Keratinocyte (primary cell): ENCODE measurements around the gene KDF1. TPM values are rescaled to one million over a fixed set of nuclear protein-coding genes. Genes with fewer than 3 reads are reported as not detected.
A peak's percentile ranks its signal among the peaks of the same experiment; 100 is the strongest.

Experiments used
- DNase-seq: peaks from one replicate; pipeline ENCODE4 v3.0.0-alpha.2; 2011; ENCODE audit warnings: low read depth, missing footprints, low spot score
- FAIRE-seq: peaks from 2 replicates; lab custom pipeline; 2011; peaks lifted over from hg19 to GRCh38; lab: Jason Lieb, UNC
- H2AFZ ChIP-seq: 2 replicates; pipeline ENCODE4 v1.6.0; 2012; ENCODE audit warnings: low read length, control low read depth, inconsistent platforms; ENCODE audit not compliant: control insufficient read depth
- H3K27ac ChIP-seq: 2 replicates; pipeline ENCODE4 v1.5.1; 2011; ENCODE audit warnings: low read length; ENCODE audit not compliant: control insufficient read depth, insufficient read depth
- H3K27me3 ChIP-seq: 3 replicates; pipeline ENCODE4 v1.6.0; 2011; ENCODE audit warnings: low read length; ENCODE audit not compliant: control insufficient read depth, insufficient read depth; ENCODE audit errors: extremely low read depth
- H3K36me3 ChIP-seq, 2 experiments: 2 replicates in 1 of 2; 3 replicates in 1 of 2; pipeline ENCODE4 v1.5.1; 2011; ENCODE audit warnings: low read length in 2 of 2, mild to moderate bottlenecking in 1 of 2; ENCODE audit not compliant: control insufficient read depth in 2 of 2, insufficient read depth in 2 of 2; ENCODE audit errors: extremely low read depth in 1 of 2
- H3K4me1 ChIP-seq: 3 replicates; pipeline ENCODE4 v1.5.1; 2011; ENCODE audit warnings: low read length; ENCODE audit not compliant: control insufficient read depth, insufficient read depth; ENCODE audit errors: extremely low read depth
- H3K4me2 ChIP-seq: 3 replicates; pipeline ENCODE4 v1.6.0; 2011; ENCODE audit warnings: low read depth, low read length; ENCODE audit not compliant: control insufficient read depth, insufficient read depth; ENCODE audit errors: extremely low read depth
- H3K4me3 ChIP-seq, 3 experiments: fragments of 200-600 bp in 1 of 3; sonication (generic) in 1 of 3; 2 replicates in 2 of 3; 3 replicates in 1 of 3; pipeline ENCODE4 v1.5.1; 2011 to 2016; ENCODE audit warnings: low read length in 3 of 3, mild to moderate bottlenecking in 3 of 3, control low read depth in 2 of 3, inconsistent platforms in 1 of 3, low read depth in 1 of 3, mixed read lengths in 1 of 3, mixed run types in 1 of 3, moderate library complexity in 1 of 3; ENCODE audit not compliant: control insufficient read depth in 2 of 3, insufficient read depth in 2 of 3; ENCODE audit errors: extremely low read depth in 1 of 3
- H3K79me2 ChIP-seq: 2 replicates; pipeline ENCODE4 v1.6.0; 2012; ENCODE audit warnings: low read length; ENCODE audit not compliant: control insufficient read depth, insufficient read depth
- H3K9ac ChIP-seq: 3 replicates; pipeline ENCODE4 v1.6.0; 2011; ENCODE audit warnings: low read length; ENCODE audit not compliant: control insufficient read depth, insufficient read depth; ENCODE audit errors: extremely low read depth
- H3K9me1 ChIP-seq: 3 replicates; pipeline ENCODE4 v1.6.0; 2011; ENCODE audit warnings: low read length; ENCODE audit not compliant: control insufficient read depth, insufficient read depth; ENCODE audit errors: extremely low read depth
- H3K9me3 ChIP-seq: 2 replicates; pipeline ENCODE4 v1.5.1; 2012; ENCODE audit warnings: low read depth, low read length; ENCODE audit not compliant: control insufficient read depth
- H4K20me1 ChIP-seq: 3 replicates; pipeline ENCODE4 v1.6.0; 2011; ENCODE audit warnings: low read length; ENCODE audit not compliant: control insufficient read depth, insufficient read depth; ENCODE audit errors: extremely low read depth
- EZH2 ChIP-seq: IDR thresholded peaks from one replicate; pipeline ENCODE4 v1.6.1; 2012; ENCODE audit warnings: inconsistent platforms, mild to moderate bottlenecking, low read length, moderate library complexity
- dilution Hi-C: fragments of 300-500 bp; cut with MboI; formaldehyde crosslinking; loops from one replicate; pipeline ENCODE4 v1.7.0; 2020; ENCODE audit warnings: low sequenced_read_pairs; ENCODE audit not compliant: extremely low pct_ligation_motif_present
- polyA plus RNA-seq, 5 experiments: library from polyadenylated mRNA; depleted of rRNA in 3 of 5; stranded (reverse) in 3 of 5; stranded (forward) in 1 of 5; unstranded in 1 of 5; fragments of >200 nt; gene quantifications; 1 replicate in 1 of 5; 2 replicates in 3 of 5; 3 replicates in 1 of 5; pipeline versions ENCODE4 v1.2.1 to v1.2.3, GENCODE V29; 2011 to 2012; ENCODE audit warnings: missing spikeins in 2 of 5, low read depth in 1 of 5, low replicate concordance in 1 of 5
- TF ChIP-seq, protein P1 (sequence below), 3 experiments: IDR thresholded peaks in 1 of 3; conservative IDR thresholded peaks in 1 of 3; optimal IDR thresholded peaks in 1 of 3; 2 replicates in 2 of 3; 3 replicates in 1 of 3; pipeline versions ENCODE3 to v1.5.1; 2011; ENCODE audit warnings: low read length in 3 of 3, mild to moderate bottlenecking in 3 of 3, moderate library complexity in 2 of 3, control low read depth in 1 of 3, inconsistent platforms in 1 of 3; ENCODE audit not compliant: insufficient read depth in 2 of 3; ENCODE audit errors: extremely low read depth in 1 of 3

Gene KDF1
- polyA plus RNA-seq, 1 donor (not counting 4 experiments of a cell fraction or from before 2014, with no cell fraction given), result 13.8 TPM

DNA sequence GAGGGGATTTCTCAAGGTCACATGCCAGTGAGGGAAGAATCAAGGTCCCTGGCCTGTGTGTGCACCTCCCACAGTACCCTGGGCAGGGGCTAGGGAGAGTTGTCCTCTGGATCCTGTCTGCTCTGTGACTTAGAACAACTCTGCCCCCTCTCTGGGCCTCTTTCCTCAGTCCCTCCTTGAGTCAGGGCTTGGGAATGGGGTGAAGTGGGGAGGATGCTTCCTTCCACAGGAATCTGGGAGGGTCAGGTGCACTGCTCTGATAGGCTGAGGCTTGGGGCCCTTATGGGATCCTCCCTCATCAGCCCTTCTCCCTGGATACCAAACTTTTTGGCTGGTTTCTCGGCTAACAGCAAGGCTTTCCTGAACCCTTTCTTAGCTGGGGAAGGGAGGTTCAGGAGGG is 35.8 kb upstream of the KDF1 start:
- H3K9me1 ChIP-seq, result peaks cover 2% of the 10 kb centered on the region
- no peaks in the 10 kb centered on the region for H3K9me3 ChIP-seq
- H3K9ac ChIP-seq, result peak overlapping the region; percentile 91
- H3K36me3 ChIP-seq, result peaks cover 7 to 17% of the 10 kb centered on the region in 2 experiments
- H3K79me2 ChIP-seq, result peaks cover 33% of the 10 kb centered on the region
- peak overlapping the region; percentile 80 to 83 (median 82) for H3K4me3 ChIP-seq
- no peak overlapping the region for H2AFZ ChIP-seq
- dilution Hi-C loops, result no loop called here
- TF ChIP-seq, protein P1, sequence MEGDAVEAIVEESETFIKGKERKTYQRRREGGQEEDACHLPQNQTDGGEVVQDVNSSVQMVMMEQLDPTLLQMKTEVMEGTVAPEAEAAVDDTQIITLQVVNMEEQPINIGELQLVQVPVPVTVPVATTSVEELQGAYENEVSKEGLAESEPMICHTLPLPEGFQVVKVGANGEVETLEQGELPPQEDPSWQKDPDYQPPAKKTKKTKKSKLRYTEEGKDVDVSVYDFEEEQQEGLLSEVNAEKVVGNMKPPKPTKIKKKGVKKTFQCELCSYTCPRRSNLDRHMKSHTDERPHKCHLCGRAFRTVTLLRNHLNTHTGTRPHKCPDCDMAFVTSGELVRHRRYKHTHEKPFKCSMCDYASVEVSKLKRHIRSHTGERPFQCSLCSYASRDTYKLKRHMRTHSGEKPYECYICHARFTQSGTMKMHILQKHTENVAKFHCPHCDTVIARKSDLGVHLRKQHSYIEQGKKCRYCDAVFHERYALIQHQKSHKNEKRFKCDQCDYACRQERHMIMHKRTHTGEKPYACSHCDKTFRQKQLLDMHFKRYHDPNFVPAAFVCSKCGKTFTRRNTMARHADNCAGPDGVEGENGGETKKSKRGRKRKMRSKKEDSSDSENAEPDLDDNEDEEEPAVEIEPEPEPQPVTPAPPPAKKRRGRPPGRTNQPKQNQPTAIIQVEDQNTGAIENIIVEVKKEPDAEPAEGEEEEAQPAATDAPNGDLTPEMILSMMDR (optimal IDR thresholded peaks at IDR 0.05 in 1 of 3, IDR thresholded peaks at IDR 0.05 in 1 of 3, conservative IDR thresholded peaks at IDR 0.05 in 1 of 3; ENCODE audit: extremely low read depth in 1 of 3, insufficient read depth in 2 of 3, low read length in 3 of 3), result no peak
- no peak for TF ChIP-seq EZH2
- no peaks in the 10 kb centered on the region for H3K27me3 ChIP-seq
- FAIRE-seq, result peak; percentile 100
- peak overlapping the region; percentile 84 for H3K4me2 ChIP-seq
- H3K4me1 ChIP-seq, result peaks cover 70% of the 10 kb centered on the region
- DNase-seq, result no peak
- no peaks in the 10 kb centered on the region for H4K20me1 ChIP-seq
- peak overlapping the region; percentile 99 for H3K27ac ChIP-seq

DNA sequence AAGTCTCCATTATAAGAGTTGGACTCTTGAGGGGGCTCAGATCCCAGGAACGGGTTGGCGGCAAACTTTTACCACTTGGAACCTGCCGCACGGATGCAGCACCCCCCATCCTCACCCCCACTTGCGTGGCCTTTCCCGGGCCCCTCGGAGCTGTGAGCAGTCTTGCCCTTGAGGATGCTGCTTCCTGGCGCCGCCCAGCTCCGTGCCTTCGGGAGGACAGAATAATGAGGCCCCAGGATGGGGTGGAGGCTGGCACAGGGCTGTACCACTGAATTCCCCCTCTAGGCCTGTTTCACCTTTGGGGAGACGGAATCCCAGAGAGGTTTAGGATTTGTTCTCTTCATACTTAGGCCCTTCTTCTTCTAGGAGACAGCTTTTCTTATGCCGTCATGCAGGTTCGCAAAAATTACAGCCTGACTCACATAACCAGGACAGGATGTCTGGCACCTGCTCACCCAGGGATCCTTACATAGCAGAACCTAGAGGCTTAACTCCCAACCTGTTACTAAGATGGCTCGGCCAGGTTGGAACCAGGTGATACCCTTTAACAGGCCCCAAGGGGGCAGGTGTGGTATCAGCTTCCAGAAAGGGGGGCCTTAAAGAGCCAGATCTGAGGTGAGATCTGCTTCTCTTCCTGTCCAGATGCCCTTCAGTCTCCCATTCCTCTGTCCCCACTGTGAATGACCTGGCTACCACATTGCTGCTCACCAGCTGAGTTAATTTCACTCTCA is 34.7 kb upstream of the KDF1 start:
- peaks cover 66% of the 10 kb centered on the region for H3K4me1 ChIP-seq
- peak overlapping the region; percentile 99 for H3K27ac ChIP-seq
- H3K4me2 ChIP-seq, result peak overlapping the region; percentile 84
- H3K36me3 ChIP-seq, result peaks cover 6 to 13% of the 10 kb centered on the region in 2 experiments
- H2AFZ ChIP-seq, result no peak overlapping the region
- peak overlapping the region; percentile 91 for H3K9ac ChIP-seq
- no peaks in the 10 kb centered on the region for H3K9me3 ChIP-seq
- TF ChIP-seq EZH2, result no peak
- TF ChIP-seq, protein P1 (optimal IDR thresholded peaks at IDR 0.05 in 1 of 3, IDR thresholded peaks at IDR 0.05 in 1 of 3, conservative IDR thresholded peaks at IDR 0.05 in 1 of 3; ENCODE audit: extremely low read depth in 1 of 3, insufficient read depth in 2 of 3, low read length in 3 of 3), result peak in 1 of 3 experiments; percentile 6
- no peaks in the 10 kb centered on the region for H3K27me3 ChIP-seq
- FAIRE-seq (no peak), DNase-seq (no peak)
- no peaks in the 10 kb centered on the region for H4K20me1 ChIP-seq
- peaks cover 6% of the 10 kb centered on the region for H3K9me1 ChIP-seq
- dilution Hi-C loops, result no loop called here
- H3K79me2 ChIP-seq, result peaks cover 33% of the 10 kb centered on the region
- H3K4me3 ChIP-seq, result peak overlapping the region; percentile 80 to 83 (median 82)
